ENCODE results near the gene FHOD3. TPM values are rescaled to one million over a fixed set of nuclear protein-coding genes. Genes with fewer than 3 reads are reported as not detected.

FHOD3 gene
- total and polyA plus RNA-seq, 2 of the 8 experiments (the other 6 are each of a cell fraction or from before 2014, with no cell fraction given), result 9.7 to 10.5 TPM

GRCh38 chr18:36629138-36629530, 331.6 kb downstream of the FHOD3 start:
- Histone ChIP-seq H3K56ac (replicated peaks; ENCODE audit: insufficient read length, low read depth, low read length) (no peak overlapping the region), H3K79me2 (ENCODE audit: control insufficient read depth in 1 of 2, insufficient read depth in 2 of 2, low read length in 2 of 2) (no peaks in the 10 kb centered on the region), H3K27ac (ENCODE audit: low read depth, low read length) (no peak overlapping the region), H3K14ac (ENCODE audit: insufficient read length) (no peak overlapping the region), H3K23ac (ENCODE audit: insufficient read length) (no peak overlapping the region), H4K91ac (replicated peaks; ENCODE audit: insufficient read length, low read length) (no peak overlapping the region), H3K27me3 (replicated peaks in 1 of 4; ENCODE audit: control insufficient read depth in 3 of 4, extremely low read depth in 1 of 4, insufficient read depth in 3 of 4, low read length in 3 of 4) (no peaks in the 10 kb centered on the region), H4K5ac (ENCODE audit: insufficient read length, low read depth, low read length) (no peak overlapping the region), H4K8ac (ENCODE audit: extremely low read depth, insufficient read depth, low read length) (no peak overlapping the region), H3K4me1 (replicated peaks in 1 of 4; ENCODE audit: control insufficient read depth in 3 of 4, insufficient read depth in 4 of 4, low read length in 3 of 4) (peaks cover 0 to 4% (median 1%) of the 10 kb centered on the region in 4 experiments; a peak in 4 of 7 replicates), H3K23me2 (ENCODE audit: low read depth, low read length) (no peaks in the 10 kb centered on the region), H3K4ac (replicated peaks; ENCODE audit: insufficient read length, low read depth, low read length) (no peak overlapping the region), H4K20me1 (replicated peaks in 1 of 2; ENCODE audit: control insufficient read depth in 1 of 2, insufficient read depth in 2 of 2, low read length in 2 of 2) (no peaks in the 10 kb centered on the region), H2BK5ac (ENCODE audit: low read depth, low read length) (no peak overlapping the region), H2BK15ac (ENCODE audit: low read length) (no peak overlapping the region), H2BK120ac (replicated peaks; ENCODE audit: low read depth, low read length) (no peak overlapping the region), H3K4me2 (ENCODE audit: insufficient read depth in 1 of 2, low read depth in 2 of 2, low read length in 2 of 2) (no peak overlapping the region), H3K9ac (replicated peaks in 1 of 4; ENCODE audit: extremely low read depth in 1 of 4, low read depth in 3 of 4, low read length in 3 of 4) (no peak overlapping the region), H2AFZ (ENCODE audit: low read length) (no peak overlapping the region), H3K4me3 (ENCODE audit: extremely low read depth in 1 of 4, insufficient read depth in 2 of 4, low read depth in 3 of 4, low read length in 4 of 4) (no peak overlapping the region), H2AK5ac (ENCODE audit: low read depth, low read length) (no peak overlapping the region), H2BK12ac (ENCODE audit: low read depth, low read length) (no peak overlapping the region), H3K36me3 (ENCODE audit: control insufficient read depth in 2 of 4, insufficient read depth in 4 of 4, low read length in 3 of 4) (no peaks in the 10 kb centered on the region), H3K9me3 (ENCODE audit: insufficient read depth in 2 of 2, low read depth in 1 of 2, low read length in 1 of 2) (no peaks in the 10 kb centered on the region), H2BK20ac (ENCODE audit: low read length) (no peak overlapping the region), H3K18ac (ENCODE audit: extremely low read depth, low read length) (no peak overlapping the region), H3K79me1 (ENCODE audit: low read depth, low read length) (no peaks in the 10 kb centered on the region)
- no peak for TF ChIP-seq KDM1A (IDR thresholded peaks at IDR 0.05; ENCODE audit: borderline replicate concordance, low read length)
- TF ChIP-seq CTBP2 (IDR thresholded peaks at IDR 0.05; ENCODE audit: borderline replicate concordance, insufficient read depth, insufficient read length, low read length), result no peak
- TF ChIP-seq POLR2A (IDR thresholded peaks at IDR 0.05; ENCODE audit: control extremely low read depth in 1 of 2, low read depth in 2 of 2, low read length in 2 of 2), result no peak
- WGBS, 2 experiments (ENCODE audit: extremely low coverage in 1 of 2, insufficient coverage in 1 of 2, insufficient read length in 1 of 2, insufficient replicate concordance in 2 of 2, low coverage in 1 of 2, low lambda C conversion rate in 2 of 2, missing lambda C conversion rate in 1 of 2), result 86% methylated on average over 4 of the region's 4 CpGs; no CpG with 5 or more reads in 1 of the 2 experiments
- POLR2A ChIA-PET (ENCODE audit: partially characterized antibody), result no interaction called here
- FAIRE-seq, result no peak
- CTCF ChIA-PET (ENCODE audit: partially characterized antibody), result interaction anchor here (1.4 kb wide), 1 partner anchor 209 kb away, joined by 3 read pairs; no protein-coding TSS in a partner anchor
- no peak for DNase-seq (ENCODE audit: low read depth in 1 of 2, low spot score in 2 of 2)
